Memory B cell (primary cell): ENCODE data around the gene KCNJ3.

Source experiments
- ATAC-seq: fragments of 150-1000 bp; cut with Tn5 transposase; 2 replicates; pipeline ENCODE4 v1.10.0; 2021; ENCODE audit warnings: low read depth, mild to moderate bottlenecking, moderate library complexity
- DNase-seq, 2 donors: peaks; one replicate each; pipeline ENCODE4 v3.0.0; 2022; ENCODE audit warnings: low spot score in 2 of 2
- H3K27ac Mint-ChIP-seq: one replicate; pipeline ENCODE4 v1.8.0; 2022; ENCODE audit warnings: mild to moderate bottlenecking, moderate library complexity, mixed read lengths
- H3K27me3 Mint-ChIP-seq: one replicate; pipeline ENCODE4 v1.8.0; 2022; ENCODE audit warnings: mixed read lengths
- H3K36me3 Mint-ChIP-seq: one replicate; pipeline ENCODE4 v1.8.0; 2022; ENCODE audit warnings: mild to moderate bottlenecking, mixed read lengths
- H3K4me1 Mint-ChIP-seq: one replicate; pipeline ENCODE4 v1.8.0; 2022; ENCODE audit warnings: mixed read lengths
- H3K4me3 Mint-ChIP-seq: one replicate; pipeline ENCODE4 v1.8.0; 2022; ENCODE audit warnings: mild to moderate bottlenecking, moderate library complexity, mixed read lengths
- H3K9me3 Mint-ChIP-seq: one replicate; pipeline ENCODE4 v1.8.0; 2022; ENCODE audit warnings: mixed read lengths

Gene KCNJ3

GRCh38 chr2:154724194-154724797 is 25.8 kb downstream of the KCNJ3 start:
- H3K27ac Mint-ChIP-seq: no peak overlapping the region
- peaks cover 3% of the 10 kb centered on the region for H3K9me3 Mint-ChIP-seq
- ATAC-seq (no peak), DNase-seq (no peak)
- H3K36me3 Mint-ChIP-seq: no peaks in the 10 kb centered on the region
- no peak overlapping the region for H3K4me3 Mint-ChIP-seq
- no peaks in the 10 kb centered on the region for H3K27me3 Mint-ChIP-seq
- no peaks in the 10 kb centered on the region for H3K4me1 Mint-ChIP-seq

- H3K4me1 Mint-ChIP-seq: no peaks in the 10 kb centered on the region
- no peaks in the 10 kb centered on the region for H3K9me3 Mint-ChIP-seq
- no peak overlapping the region for H3K4me3 Mint-ChIP-seq
- DNase-seq: no peak
- no peak for ATAC-seq
- no peak overlapping the region for H3K27ac Mint-ChIP-seq
- H3K36me3 Mint-ChIP-seq: no peaks in the 10 kb centered on the region
- no peaks in the 10 kb centered on the region for H3K27me3 Mint-ChIP-seq
These were observed 41.9 kb downstream of the KCNJ3 start for GRCh38 chr2:154740361-154740760.

GRCh38 chr2:154758871-154759270 is 60.4 kb downstream of the KCNJ3 start:
- no peaks in the 10 kb centered on the region for H3K36me3 Mint-ChIP-seq
- DNase-seq (no peak), ATAC-seq (no peak)
- no peaks in the 10 kb centered on the region for H3K27me3 Mint-ChIP-seq
- H3K9me3 Mint-ChIP-seq: peaks cover 1% of the 10 kb centered on the region
- H3K27ac Mint-ChIP-seq: no peak overlapping the region
- no peak overlapping the region for H3K4me3 Mint-ChIP-seq
- no peaks in the 10 kb centered on the region for H3K4me1 Mint-ChIP-seq

- no peaks in the 10 kb centered on the region for H3K36me3 Mint-ChIP-seq
- no peak for ATAC-seq
- H3K27me3 Mint-ChIP-seq: no peaks in the 10 kb centered on the region
- DNase-seq: no peak
- peaks cover 1% of the 10 kb centered on the region for H3K9me3 Mint-ChIP-seq
- no peak overlapping the region for H3K4me3 Mint-ChIP-seq
- no peak overlapping the region for H3K27ac Mint-ChIP-seq
- H3K4me1 Mint-ChIP-seq: no peaks in the 10 kb centered on the region
These were observed 64.1 kb downstream of the KCNJ3 start for GRCh38 chr2:154762638-154763037.

GRCh38 chr2:154771664-154772284 is 73.3 kb downstream of the KCNJ3 start:
- H3K36me3 Mint-ChIP-seq: no peaks in the 10 kb centered on the region
- H3K27ac Mint-ChIP-seq: no peak overlapping the region
- H3K27me3 Mint-ChIP-seq: no peaks in the 10 kb centered on the region
- H3K4me3 Mint-ChIP-seq: no peak overlapping the region
- H3K4me1 Mint-ChIP-seq: no peaks in the 10 kb centered on the region
- ATAC-seq (no peak), DNase-seq (no peak)
- peaks cover 1% of the 10 kb centered on the region for H3K9me3 Mint-ChIP-seq

- Mint-ChIP-seq H3K36me3 (no peaks in the 10 kb centered on the region), H3K9me3 (peaks cover 5% of the 10 kb centered on the region), H3K27me3 (no peaks in the 10 kb centered on the region), H3K4me3 (no peak overlapping the region), H3K27ac (no peak overlapping the region), H3K4me1 (no peaks in the 10 kb centered on the region)
- ATAC-seq (no peak), DNase-seq (no peak)
These were observed 78.3 kb downstream of the KCNJ3 start for GRCh38 chr2:154776825-154777224.

- Mint-ChIP-seq H3K27ac (no peak overlapping the region), H3K4me1 (no peaks in the 10 kb centered on the region), H3K27me3 (no peaks in the 10 kb centered on the region), H3K9me3 (peaks cover 2% of the 10 kb centered on the region), H3K4me3 (no peak overlapping the region), H3K36me3 (no peaks in the 10 kb centered on the region)
- no peak for ATAC-seq
- DNase-seq: no peak
These were observed 95.9 kb downstream of the KCNJ3 start for GRCh38 chr2:154794406-154794805.

GRCh38 chr2:154795651-154796050 is 97.2 kb downstream of the KCNJ3 start:
- ATAC-seq: no peak

GRCh38 chr2:154804451-154804850 is 106.0 kb downstream of the KCNJ3 start:
- Mint-ChIP-seq H3K9me3 (peaks cover 3% of the 10 kb centered on the region), H3K27ac (no peak overlapping the region), H3K4me3 (no peak overlapping the region), H3K4me1 (no peaks in the 10 kb centered on the region), H3K27me3 (no peaks in the 10 kb centered on the region), H3K36me3 (no peaks in the 10 kb centered on the region)
- no peak for ATAC-seq
- no peak for DNase-seq

More at GRCh38 chr2:154795651-154796050, 97.2 kb downstream of the KCNJ3 start:
- Mint-ChIP-seq H3K27me3 (no peaks in the 10 kb centered on the region), H3K27ac (no peak overlapping the region), H3K4me1 (no peaks in the 10 kb centered on the region), H3K4me3 (no peak overlapping the region), H3K36me3 (no peaks in the 10 kb centered on the region), H3K9me3 (peaks cover 2% of the 10 kb centered on the region)
- DNase-seq: no peak

GRCh38 chr2:154813636-154814035 is 115.1 kb downstream of the KCNJ3 start:
- Mint-ChIP-seq H3K27me3 (no peaks in the 10 kb centered on the region), H3K4me3 (no peak overlapping the region), H3K36me3 (no peaks in the 10 kb centered on the region), H3K27ac (no peak overlapping the region), H3K9me3 (peaks cover 1% of the 10 kb centered on the region), H3K4me1 (no peaks in the 10 kb centered on the region)
- no peak for DNase-seq
- ATAC-seq: no peak

GRCh38 chr2:154814856-154815255 is 116.4 kb downstream of the KCNJ3 start:
- no peak for ATAC-seq
- Mint-ChIP-seq H3K36me3 (no peaks in the 10 kb centered on the region), H3K4me3 (no peak overlapping the region), H3K4me1 (no peaks in the 10 kb centered on the region), H3K9me3 (peaks cover 1% of the 10 kb centered on the region), H3K27ac (no peak overlapping the region), H3K27me3 (no peaks in the 10 kb centered on the region)
- no peak for DNase-seq

GRCh38 chr2:154825358-154825757 is 126.9 kb downstream of the KCNJ3 start:
- DNase-seq: no peak
- no peaks in the 10 kb centered on the region for H3K9me3 Mint-ChIP-seq
- no peak for ATAC-seq
- H3K4me1 Mint-ChIP-seq: no peaks in the 10 kb centered on the region
- no peaks in the 10 kb centered on the region for H3K27me3 Mint-ChIP-seq
- H3K36me3 Mint-ChIP-seq: no peaks in the 10 kb centered on the region
- H3K4me3 Mint-ChIP-seq: no peak overlapping the region
- H3K27ac Mint-ChIP-seq: no peak overlapping the region

GRCh38 chr2:154826827-154827226 is 128.3 kb downstream of the KCNJ3 start:
- no peaks in the 10 kb centered on the region for H3K27me3 Mint-ChIP-seq
- H3K4me3 Mint-ChIP-seq: no peak overlapping the region
- no peaks in the 10 kb centered on the region for H3K36me3 Mint-ChIP-seq
- DNase-seq (no peak), ATAC-seq (no peak)
- H3K27ac Mint-ChIP-seq: no peak overlapping the region
- no peaks in the 10 kb centered on the region for H3K4me1 Mint-ChIP-seq
- no peaks in the 10 kb centered on the region for H3K9me3 Mint-ChIP-seq

GRCh38 chr2:154827286-154827685 is 128.8 kb downstream of the KCNJ3 start:
- Mint-ChIP-seq H3K36me3 (no peaks in the 10 kb centered on the region), H3K4me1 (no peaks in the 10 kb centered on the region), H3K4me3 (no peak overlapping the region), H3K27me3 (no peaks in the 10 kb centered on the region), H3K27ac (no peak overlapping the region), H3K9me3 (no peaks in the 10 kb centered on the region)
- DNase-seq (no peak), ATAC-seq (no peak)

- no peak overlapping the region for H3K4me3 Mint-ChIP-seq
- ATAC-seq: no peak
- no peaks in the 10 kb centered on the region for H3K4me1 Mint-ChIP-seq
- no peak for DNase-seq
- no peak overlapping the region for H3K27ac Mint-ChIP-seq
- H3K9me3 Mint-ChIP-seq: no peaks in the 10 kb centered on the region
- no peaks in the 10 kb centered on the region for H3K36me3 Mint-ChIP-seq
- no peaks in the 10 kb centered on the region for H3K27me3 Mint-ChIP-seq
These were observed 134.2 kb downstream of the KCNJ3 start for GRCh38 chr2:154832711-154833110.
